Keratinocyte (primary cell): ENCODE results near the gene TM9SF1.

Experiments used
- CTCF ChIP-seq, 3 experiments: IDR thresholded peaks in 1 of 3; conservative IDR thresholded peaks in 1 of 3; optimal IDR thresholded peaks in 1 of 3; 2 replicates in 2 of 3; 3 replicates in 1 of 3; pipeline versions ENCODE3 to v1.5.1; 2011; ENCODE audit warnings: low read length in 3 of 3, mild to moderate bottlenecking in 3 of 3, moderate library complexity in 2 of 3, control low read depth in 1 of 3, inconsistent platforms in 1 of 3; ENCODE audit not compliant: insufficient read depth in 2 of 3; ENCODE audit errors: extremely low read depth in 1 of 3
- EZH2 ChIP-seq: IDR thresholded peaks from one replicate; pipeline ENCODE4 v1.6.1; 2012; ENCODE audit warnings: inconsistent platforms, mild to moderate bottlenecking, low read length, moderate library complexity

- TF ChIP-seq EZH2 (no peak), CTCF (optimal IDR thresholded peaks at IDR 0.05 in 1 of 3, IDR thresholded peaks at IDR 0.05 in 1 of 3, conservative IDR thresholded peaks at IDR 0.05 in 1 of 3; ENCODE audit: extremely low read depth in 1 of 3, insufficient read depth in 2 of 3, low read length in 3 of 3) (no peak)
Measured at GRCh38 chr14:24182110-24182882, 12.9 kb downstream of the TM9SF1 start.
